DND-41 (cell line): ENCODE measurements around the gene C17orf50.

Experiments used
- CTCF ChIP-seq: IDR thresholded peaks from 2 replicates; pipeline ENCODE4 v1.5.1; 2012; ENCODE audit warnings: borderline replicate concordance, low read length, moderate library complexity, mild to moderate bottlenecking; ENCODE audit not compliant: poor library complexity, severe bottlenecking; ENCODE audit errors: extremely low read depth
- EZH2 ChIP-seq: IDR thresholded peaks from 3 replicates; pipeline ENCODE4 v1.6.1; 2012; ENCODE audit warnings: borderline replicate concordance, low read depth, mild to moderate bottlenecking, moderate library complexity, low read length, inconsistent platforms; ENCODE audit not compliant: severe bottlenecking

GRCh38 chr17:35713069-35713728 is 47.5 kb upstream of the C17orf50 start:
- TF ChIP-seq EZH2 (no peak), CTCF (no peak)
